Mesenchymal stem cell (in vitro differentiated cells and primary cell): ENCODE measurements around the gene GRIK4.

Experiments
- DNase-seq: peaks from one replicate; pipeline ENCODE4 v3.0.0-alpha.2; 2013
- H2AFZ ChIP-seq: one replicate; pipeline ENCODE4 v1.6.1; 2013; ENCODE audit warnings: low read depth, mild to moderate bottlenecking, control low read depth, inconsistent platforms, low read length, moderate library complexity
- H2AK5ac ChIP-seq: 2 replicates; pipeline ENCODE4 v1.6.1; 2013; ENCODE audit warnings: low read length, moderate library complexity, mild to moderate bottlenecking, inconsistent platforms; ENCODE audit not compliant: severe bottlenecking
- H2BK120ac ChIP-seq: one replicate; pipeline ENCODE4 v1.6.1; 2013; ENCODE audit warnings: low read depth, mild to moderate bottlenecking, inconsistent platforms, low read length, moderate library complexity
- H2BK12ac ChIP-seq, 2 experiments: one replicate each; pipeline ENCODE4 v1.6.1; 2013; ENCODE audit warnings: inconsistent platforms in 2 of 2, low read length in 2 of 2, mild to moderate bottlenecking in 2 of 2, moderate library complexity in 2 of 2, control low read depth in 1 of 2
- H2BK15ac ChIP-seq: one replicate; pipeline ENCODE4 v1.6.1; 2013; ENCODE audit warnings: mild to moderate bottlenecking, low read depth, inconsistent platforms; ENCODE audit not compliant: poor library complexity, severe bottlenecking
- H2BK5ac ChIP-seq: 2 replicates; pipeline ENCODE4 v1.6.1; 2013; ENCODE audit warnings: low read depth, mild to moderate bottlenecking, low read length, control low read depth, inconsistent platforms; ENCODE audit not compliant: poor library complexity, severe bottlenecking
- H3K14ac ChIP-seq, 2 experiments: one replicate each; pipeline ENCODE4 v1.6.1; 2013; ENCODE audit warnings: inconsistent platforms in 2 of 2, low read length in 2 of 2, control low read depth in 1 of 2, mild to moderate bottlenecking in 1 of 2, moderate library complexity in 1 of 2
- H3K18ac ChIP-seq, 2 experiments: one replicate each; pipeline ENCODE4 v1.6.1; 2013; ENCODE audit warnings: inconsistent platforms in 2 of 2, low read length in 2 of 2, control low read depth in 1 of 2, low read depth in 1 of 2, mild to moderate bottlenecking in 1 of 2
- H3K23ac ChIP-seq, 2 experiments: one replicate each; pipeline ENCODE4 v1.6.1; 2013; ENCODE audit warnings: inconsistent platforms in 2 of 2, low read length in 2 of 2, mild to moderate bottlenecking in 2 of 2, moderate library complexity in 2 of 2, control low read depth in 1 of 2
- H3K27ac ChIP-seq: 2 replicates; pipeline ENCODE4 v1.5.1; 2013; ENCODE audit warnings: mild to moderate bottlenecking, moderate library complexity, low read length, control low read depth, inconsistent platforms; ENCODE audit not compliant: poor library complexity, severe bottlenecking
- H3K27me3 ChIP-seq, 2 experiments: 2 replicates each; pipeline versions ENCODE4 v1.6.1 to v1.7.0; 2013; ENCODE audit warnings: low read length in 2 of 2, mild to moderate bottlenecking in 2 of 2, moderate library complexity in 2 of 2, control low read depth in 1 of 2, inconsistent platforms in 1 of 2; ENCODE audit not compliant: control insufficient read depth in 1 of 2, insufficient read depth in 1 of 2
- H3K36me3 ChIP-seq, 2 experiments: 2 replicates each; pipeline versions ENCODE4 v1.6.1 to v1.7.0; 2013; ENCODE audit warnings: low read length in 2 of 2, control low read depth in 1 of 2, inconsistent platforms in 1 of 2, low read depth in 1 of 2, mild to moderate bottlenecking in 1 of 2; ENCODE audit not compliant: insufficient read depth in 2 of 2, control insufficient read depth in 1 of 2
- H3K4ac ChIP-seq, 2 experiments: one replicate each; pipeline ENCODE4 v1.6.1; 2013; ENCODE audit warnings: inconsistent platforms in 2 of 2, low read length in 2 of 2, mild to moderate bottlenecking in 2 of 2, moderate library complexity in 2 of 2, control low read depth in 1 of 2, low read depth in 1 of 2
- H3K4me1 ChIP-seq: 2 replicates; pipeline ENCODE4 v1.6.1; 2013; ENCODE audit warnings: low read depth, low read length, control low read depth; ENCODE audit not compliant: control insufficient read depth, insufficient read depth
- H3K4me2 ChIP-seq: 2 replicates; pipeline ENCODE4 v1.6.1; 2013; ENCODE audit warnings: low read length, mild to moderate bottlenecking, inconsistent platforms; ENCODE audit not compliant: poor library complexity, severe bottlenecking
- H3K4me3 ChIP-seq, 2 experiments: 2 replicates each; pipeline versions ENCODE4 v1.5.1 to v1.7.0; 2013; ENCODE audit warnings: low read length in 2 of 2, mild to moderate bottlenecking in 2 of 2, control low read depth in 1 of 2, low read depth in 1 of 2; ENCODE audit not compliant: insufficient read depth in 1 of 2
- H3K79me1 ChIP-seq: replicated peaks from 2 replicates; pipeline ENCODE4 v1.6.1; 2013; ENCODE audit warnings: mild to moderate bottlenecking, control low read depth, low read length, inconsistent platforms; ENCODE audit not compliant: poor library complexity, severe bottlenecking
- H3K9ac ChIP-seq: 2 replicates; pipeline ENCODE4 v1.7.0; 2013; ENCODE audit warnings: mild to moderate bottlenecking, low read length, moderate library complexity
- H3K9me3 ChIP-seq: 2 replicates; pipeline ENCODE4 v1.7.0; 2013; ENCODE audit warnings: mild to moderate bottlenecking, low read length; ENCODE audit not compliant: control insufficient read depth
- H4K8ac ChIP-seq: one replicate; pipeline ENCODE4 v1.6.1; 2013; ENCODE audit warnings: inconsistent platforms, mild to moderate bottlenecking, low read length, moderate library complexity
- H4K91ac ChIP-seq: one replicate; pipeline ENCODE4 v1.6.1; 2013; ENCODE audit warnings: mild to moderate bottlenecking, low read length, inconsistent platforms
- WGBS: methylation state at CpG from one replicate; pipeline ENCODE4 v1.1.7; 2013; ENCODE audit warnings: mixed read lengths; 5-methylcytosine and 5-hydroxymethylcytosine counted together

Gene GRIK4

DNA sequence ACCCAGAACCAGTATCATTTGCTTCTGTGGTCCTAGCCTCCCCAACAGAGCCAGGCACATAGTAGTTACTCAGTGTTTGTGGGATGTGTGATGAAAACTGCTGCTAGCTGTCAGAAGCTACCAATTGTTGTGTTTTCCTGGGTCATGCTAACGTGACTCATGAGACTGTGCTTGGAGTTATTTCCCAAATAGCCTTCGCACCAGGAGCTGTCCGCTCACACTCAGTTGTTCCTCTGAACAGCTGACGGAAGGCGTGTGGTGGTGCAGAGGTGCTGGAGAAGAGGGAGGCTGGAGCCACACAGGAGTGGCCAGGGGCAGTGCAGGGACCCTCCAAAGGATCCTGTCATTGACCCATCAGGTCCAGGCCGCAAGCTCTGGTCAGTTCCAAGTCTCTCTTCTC lies 458.4 kb downstream of the GRIK4 start:
- Histone ChIP-seq H3K79me1 (no peaks in the 10 kb centered on the region), H4K91ac (no peak overlapping the region), H3K4me1 (no peaks in the 10 kb centered on the region), H2AK5ac (no peak overlapping the region), H3K23ac (no peak overlapping the region), H3K4me2 (no peak overlapping the region), H3K27ac (no peak overlapping the region), H3K4me3 (no peak overlapping the region), H2AFZ (no peak overlapping the region), H3K9ac (no peak overlapping the region), H2BK5ac (no peak overlapping the region), H3K14ac (no peak overlapping the region), H3K36me3 (no peaks in the 10 kb centered on the region), H4K8ac (no peak overlapping the region), H3K18ac (no peak overlapping the region), H2BK12ac (no peak overlapping the region), H3K4ac (no peak overlapping the region), H3K9me3 (no peaks in the 10 kb centered on the region), H2BK120ac (no peak overlapping the region), H3K27me3 (peaks cover 6 to 71% of the 10 kb centered on the region in 2 experiments), H2BK15ac (no peak overlapping the region)
- WGBS, result 86% methylated on average over 6 of the region's 6 CpGs
- DNase-seq, result no peak

DNA sequence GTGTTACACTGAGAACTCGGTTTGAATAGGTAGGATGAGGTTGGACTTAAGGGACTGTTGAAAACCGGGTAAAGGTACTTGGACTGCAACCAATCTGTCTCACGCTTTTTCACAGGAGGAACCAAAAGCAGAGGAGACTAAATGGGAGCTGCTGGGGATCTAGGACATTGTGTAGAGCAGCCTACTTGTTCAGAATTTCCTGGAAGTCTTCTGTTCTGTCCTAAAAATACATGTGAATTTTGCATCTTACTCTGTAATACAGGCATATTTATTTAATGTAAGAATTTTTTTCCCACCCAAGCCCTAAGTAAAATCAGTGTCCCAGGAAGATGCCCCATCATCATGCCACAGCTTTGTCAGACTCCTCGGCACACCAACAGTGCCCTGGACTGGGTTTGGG lies 460.3 kb downstream of the GRIK4 start:
- H3K23ac ChIP-seq, result no peak overlapping the region
- H4K91ac ChIP-seq, result no peak overlapping the region
- H3K4me1 ChIP-seq, result no peaks in the 10 kb centered on the region
- H3K14ac ChIP-seq, result no peak overlapping the region
- peaks cover 6 to 74% of the 10 kb centered on the region in 2 experiments for H3K27me3 ChIP-seq
- H3K9me3 ChIP-seq, result no peaks in the 10 kb centered on the region
- H3K4me2 ChIP-seq, result no peak overlapping the region
- no peak overlapping the region for H4K8ac ChIP-seq
- H3K4ac ChIP-seq, result no peak overlapping the region
- WGBS, result 88% methylated on average over 4 of the region's 4 CpGs
- no peak overlapping the region for H2BK12ac ChIP-seq
- H3K9ac ChIP-seq, result no peak overlapping the region
- H2BK5ac ChIP-seq, result no peak overlapping the region
- no peak overlapping the region for H3K4me3 ChIP-seq
- no peaks in the 10 kb centered on the region for H3K36me3 ChIP-seq
- no peak overlapping the region for H3K27ac ChIP-seq
- no peak overlapping the region for H2BK15ac ChIP-seq
- H3K79me1 ChIP-seq, result no peaks in the 10 kb centered on the region
- H3K18ac ChIP-seq, result no peak overlapping the region
- no peak overlapping the region for H2BK120ac ChIP-seq
- H2AFZ ChIP-seq, result no peak overlapping the region
- DNase-seq, result no peak
- no peak overlapping the region for H2AK5ac ChIP-seq

DNA sequence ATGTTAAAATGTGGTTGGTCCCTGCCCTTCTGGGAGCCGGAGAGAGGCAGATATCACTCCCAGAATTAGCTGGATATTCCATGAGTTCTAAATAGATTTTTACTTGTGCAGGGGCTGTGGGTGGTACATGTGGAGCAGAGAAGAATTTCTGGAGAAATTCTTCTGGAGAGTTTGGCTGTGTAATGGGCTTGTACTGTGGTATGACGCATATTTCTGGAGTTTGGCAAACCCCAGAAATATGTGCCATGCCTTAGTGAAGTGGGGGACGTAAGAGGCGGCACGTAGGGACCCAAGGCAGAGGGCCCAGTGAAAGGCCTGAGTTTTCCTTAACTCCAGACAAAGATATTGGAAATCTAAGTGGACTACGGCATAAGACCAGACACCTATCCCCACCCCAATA lies 461.1 kb downstream of the GRIK4 start:
- peaks cover 9 to 70% of the 10 kb centered on the region in 2 experiments for H3K27me3 ChIP-seq
- WGBS, result 95% methylated on average over 2 of the region's 6 CpGs
- no peak overlapping the region for H2BK5ac ChIP-seq
- no peak overlapping the region for H3K4me2 ChIP-seq
- no peak overlapping the region for H2AK5ac ChIP-seq
- H3K4ac ChIP-seq, result no peak overlapping the region
- no peak overlapping the region for H3K14ac ChIP-seq
- no peak overlapping the region for H2BK120ac ChIP-seq
- H4K8ac ChIP-seq, result no peak overlapping the region
- no peak overlapping the region for H3K9ac ChIP-seq
- H2BK15ac ChIP-seq, result no peak overlapping the region
- no peak overlapping the region for H4K91ac ChIP-seq
- H3K36me3 ChIP-seq, result no peaks in the 10 kb centered on the region
- no peaks in the 10 kb centered on the region for H3K4me1 ChIP-seq
- H3K9me3 ChIP-seq, result no peaks in the 10 kb centered on the region
- no peak for DNase-seq
- H2AFZ ChIP-seq, result no peak overlapping the region
- H3K27ac ChIP-seq, result no peak overlapping the region
- no peaks in the 10 kb centered on the region for H3K79me1 ChIP-seq
- no peak overlapping the region for H2BK12ac ChIP-seq
- H3K18ac ChIP-seq, result no peak overlapping the region
- no peak overlapping the region for H3K4me3 ChIP-seq
- H3K23ac ChIP-seq, result no peak overlapping the region

DNA sequence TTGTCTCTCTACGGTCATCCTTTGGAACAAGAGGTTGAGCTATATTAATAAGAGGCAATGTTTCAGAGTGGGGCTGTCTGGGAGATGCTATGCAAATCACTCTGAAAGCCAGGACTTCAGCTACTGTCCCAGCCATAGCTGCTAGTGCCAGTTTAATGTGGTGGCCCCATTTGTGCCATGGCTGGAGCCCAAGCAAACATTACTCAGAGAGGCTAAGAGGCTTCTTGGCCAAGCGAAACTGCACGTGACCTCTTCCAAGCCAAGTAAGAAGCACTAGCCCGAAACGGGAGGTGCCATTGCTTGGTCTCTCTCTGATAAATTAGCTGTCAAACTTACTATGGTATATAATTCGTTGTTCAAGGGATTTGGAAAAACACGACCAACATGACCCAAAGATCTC lies 462.0 kb downstream of the GRIK4 start:
- no peak overlapping the region for H3K4ac ChIP-seq
- H3K4me2 ChIP-seq, result no peak overlapping the region
- no peak overlapping the region for H2BK5ac ChIP-seq
- no peak overlapping the region for H3K9ac ChIP-seq
- no peaks in the 10 kb centered on the region for H3K9me3 ChIP-seq
- no peak overlapping the region for H4K91ac ChIP-seq
- WGBS, result 81% methylated on average over 7 of the region's 7 CpGs
- H3K36me3 ChIP-seq, result no peaks in the 10 kb centered on the region
- no peak overlapping the region for H3K18ac ChIP-seq
- H3K23ac ChIP-seq, result no peak overlapping the region
- no peak overlapping the region for H2BK12ac ChIP-seq
- no peak overlapping the region for H3K14ac ChIP-seq
- H3K79me1 ChIP-seq, result no peaks in the 10 kb centered on the region
- no peak overlapping the region for H3K4me3 ChIP-seq
- no peak overlapping the region for H4K8ac ChIP-seq
- H2AK5ac ChIP-seq, result no peak overlapping the region
- no peak for DNase-seq
- H2BK15ac ChIP-seq, result no peak overlapping the region
- no peaks in the 10 kb centered on the region for H3K4me1 ChIP-seq
- H3K27me3 ChIP-seq, result peaks cover 9 to 63% of the 10 kb centered on the region in 2 experiments
- H3K27ac ChIP-seq, result no peak overlapping the region
- no peak overlapping the region for H2AFZ ChIP-seq
- no peak overlapping the region for H2BK120ac ChIP-seq
